Hepatocyte (in vitro differentiated cells): ENCODE measurements around the gene OTULIN.

Experiments
- CTCF ChIP-seq: fragments of 200-600 bp; sonication (generic); IDR thresholded peaks from 2 replicates; pipeline ENCODE4 v1.5.1; 2016; ENCODE audit warnings: antibody characterized with exemption, mild to moderate bottlenecking; ENCODE audit not compliant: poor library complexity
- EZH2phosphoT487 ChIP-seq: fragments of 200-600 bp; sonication (generic); IDR thresholded peaks from one replicate; pipeline ENCODE4 v1.6.1; 2018; ENCODE audit warnings: antibody characterized with exemption, mild to moderate bottlenecking, low read depth, moderate library complexity; ENCODE audit not compliant: unreplicated experiment, severe bottlenecking

GRCh38 chr5:14667770-14668169, 3.3 kb downstream of the OTULIN start:
- TF ChIP-seq CTCF (no peak), EZH2phosphoT487 (no peak)
